Measurements from ENCODE around the gene AFM. TPM values are rescaled to one million over a fixed set of nuclear protein-coding genes. Genes with fewer than 3 reads are reported as not detected.

The AFM gene
- total RNA-seq, 2 experiments from 2014 or later: not detected

- CTCF ChIA-PET: interaction anchor here (0.5 kb wide), 1 partner anchor 53 kb away, joined by 3 read pairs; no protein-coding TSS in a partner anchor
These were observed 44.1 kb downstream of the AFM start for GRCh38 chr4:73525611-73526010.

GRCh38 chr4:73527196-73527595 lies 45.7 kb downstream of the AFM start:
- Histone ChIP-seq H3K27me3 (ENCODE audit: control insufficient read depth in 1 of 2, insufficient read depth in 2 of 2, low read length in 2 of 2) (no peaks in the 10 kb centered on the region), H3K9me3 (ENCODE audit: control insufficient read depth in 1 of 2, insufficient read depth in 1 of 2, low read length in 2 of 2) (no peaks in the 10 kb centered on the region), H3K4me1 (ENCODE audit: insufficient read depth, low read length) (no peaks in the 10 kb centered on the region), H3K27ac (ENCODE audit: low read depth in 1 of 2, low read length in 2 of 2) (no peak overlapping the region), H3K4me3 (ENCODE audit: low read length) (no peak overlapping the region), H3K36me3 (ENCODE audit: insufficient read depth, low read length) (no peaks in the 10 kb centered on the region)
- no peaks in the 10 kb centered on the region for H3K4me1 Mint-ChIP-seq (ENCODE audit: low read depth)
- ChIA-PET POLR2A (interaction anchor here (0.5 kb wide), 1 partner anchor 108 kb away, joined by 3 read pairs; no protein-coding TSS in a partner anchor), CTCF (no interaction called here)
- ATAC-seq (ENCODE audit: poor library complexity) (no peak), DNase-seq (no peak)
- H3K36me3 Mint-ChIP-seq (ENCODE audit: low read depth): no peaks in the 10 kb centered on the region
- no peaks in the 10 kb centered on the region for H3K27me3 Mint-ChIP-seq
- no peak overlapping the region for H3K4me3 Mint-ChIP-seq
- intact Hi-C loops (cut with DNase I, micrococcal nuclease): no loop called here
- no peak overlapping the region for H3K27ac Mint-ChIP-seq
- H3K9me3 Mint-ChIP-seq: no peaks in the 10 kb centered on the region
- TF ChIP-seq, protein P1, sequence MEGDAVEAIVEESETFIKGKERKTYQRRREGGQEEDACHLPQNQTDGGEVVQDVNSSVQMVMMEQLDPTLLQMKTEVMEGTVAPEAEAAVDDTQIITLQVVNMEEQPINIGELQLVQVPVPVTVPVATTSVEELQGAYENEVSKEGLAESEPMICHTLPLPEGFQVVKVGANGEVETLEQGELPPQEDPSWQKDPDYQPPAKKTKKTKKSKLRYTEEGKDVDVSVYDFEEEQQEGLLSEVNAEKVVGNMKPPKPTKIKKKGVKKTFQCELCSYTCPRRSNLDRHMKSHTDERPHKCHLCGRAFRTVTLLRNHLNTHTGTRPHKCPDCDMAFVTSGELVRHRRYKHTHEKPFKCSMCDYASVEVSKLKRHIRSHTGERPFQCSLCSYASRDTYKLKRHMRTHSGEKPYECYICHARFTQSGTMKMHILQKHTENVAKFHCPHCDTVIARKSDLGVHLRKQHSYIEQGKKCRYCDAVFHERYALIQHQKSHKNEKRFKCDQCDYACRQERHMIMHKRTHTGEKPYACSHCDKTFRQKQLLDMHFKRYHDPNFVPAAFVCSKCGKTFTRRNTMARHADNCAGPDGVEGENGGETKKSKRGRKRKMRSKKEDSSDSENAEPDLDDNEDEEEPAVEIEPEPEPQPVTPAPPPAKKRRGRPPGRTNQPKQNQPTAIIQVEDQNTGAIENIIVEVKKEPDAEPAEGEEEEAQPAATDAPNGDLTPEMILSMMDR (IDR thresholded peaks at IDR 0.05): no peak

More at GRCh38 chr4:73525611-73526010, 44.1 kb downstream of the AFM start:
- H3K27ac ChIP-seq (ENCODE audit: low read depth in 1 of 2, low read length in 2 of 2): no peak overlapping the region
- H3K9me3 ChIP-seq (ENCODE audit: control insufficient read depth in 1 of 2, insufficient read depth in 1 of 2, low read length in 2 of 2): no peaks in the 10 kb centered on the region
- TF ChIP-seq, protein P1 (IDR thresholded peaks at IDR 0.05): no peak
- intact Hi-C loops (cut with DNase I, micrococcal nuclease): no loop called here
- H3K9me3 Mint-ChIP-seq: no peaks in the 10 kb centered on the region
- H3K4me1 Mint-ChIP-seq (ENCODE audit: low read depth): no peaks in the 10 kb centered on the region
- H3K4me3 ChIP-seq (ENCODE audit: low read length): no peak overlapping the region
- POLR2A ChIA-PET: no interaction called here
- no peaks in the 10 kb centered on the region for H3K36me3 Mint-ChIP-seq (ENCODE audit: low read depth)
- no peaks in the 10 kb centered on the region for H3K27me3 ChIP-seq (ENCODE audit: control insufficient read depth in 1 of 2, insufficient read depth in 2 of 2, low read length in 2 of 2)
- no peaks in the 10 kb centered on the region for H3K27me3 Mint-ChIP-seq
- no peak for ATAC-seq (ENCODE audit: poor library complexity)
- no peaks in the 10 kb centered on the region for H3K36me3 ChIP-seq (ENCODE audit: insufficient read depth, low read length)
- no peak for DNase-seq
- H3K4me3 Mint-ChIP-seq: no peak overlapping the region
- no peak overlapping the region for H3K27ac Mint-ChIP-seq
- H3K4me1 ChIP-seq (ENCODE audit: insufficient read depth, low read length): no peaks in the 10 kb centered on the region

DNA sequence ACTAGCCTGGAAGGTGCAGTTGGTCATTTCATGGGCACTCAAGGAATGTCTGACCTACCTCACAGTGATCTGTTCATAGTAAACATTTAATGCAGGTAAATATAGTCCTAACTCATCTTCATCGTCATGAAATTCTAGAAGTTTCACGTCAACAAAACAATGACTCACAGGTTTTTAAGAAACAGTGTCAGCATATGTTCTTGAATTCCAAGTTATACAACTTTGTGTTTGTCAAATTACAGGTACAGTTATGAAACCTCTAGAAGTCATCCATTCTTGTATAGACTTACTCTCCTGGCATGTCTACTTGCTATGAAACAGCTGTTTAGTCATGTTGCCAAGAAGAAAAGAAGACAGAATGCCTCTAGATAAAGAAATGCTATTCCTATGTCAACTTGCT lies 46.6 kb downstream of the AFM start:
- H3K27ac ChIP-seq (ENCODE audit: low read depth in 1 of 2, low read length in 2 of 2): no peak overlapping the region
- Mint-ChIP-seq H3K27ac (no peak overlapping the region), H3K4me3 (no peak overlapping the region), H3K36me3 (ENCODE audit: low read depth) (no peaks in the 10 kb centered on the region), H3K4me1 (ENCODE audit: low read depth) (no peaks in the 10 kb centered on the region), H3K9me3 (no peaks in the 10 kb centered on the region), H3K27me3 (no peaks in the 10 kb centered on the region)
- ATAC-seq (ENCODE audit: poor library complexity) (no peak), DNase-seq (no peak)
- intact Hi-C loops (cut with DNase I, micrococcal nuclease): no loop called here
- CTCF ChIA-PET: no interaction called here
- no peaks in the 10 kb centered on the region for H3K36me3 ChIP-seq (ENCODE audit: insufficient read depth, low read length)
- no peaks in the 10 kb centered on the region for H3K27me3 ChIP-seq (ENCODE audit: control insufficient read depth in 1 of 2, insufficient read depth in 2 of 2, low read length in 2 of 2)
- no peaks in the 10 kb centered on the region for H3K9me3 ChIP-seq (ENCODE audit: control insufficient read depth in 1 of 2, insufficient read depth in 1 of 2, low read length in 2 of 2)
- no peaks in the 10 kb centered on the region for H3K4me1 ChIP-seq (ENCODE audit: insufficient read depth, low read length)
- POLR2A ChIA-PET: no interaction called here
- TF ChIP-seq, protein P1 (IDR thresholded peaks at IDR 0.05): no peak
- no peak overlapping the region for H3K4me3 ChIP-seq (ENCODE audit: low read length)
